ENCODE measurements around the gene TLR5.
"Not testable (repeated sequence)": the region's sequence is repeated elsewhere in the genome, so short reads cannot be mapped to it uniquely, and the experiment has no call there.

Gene TLR5, protein sequence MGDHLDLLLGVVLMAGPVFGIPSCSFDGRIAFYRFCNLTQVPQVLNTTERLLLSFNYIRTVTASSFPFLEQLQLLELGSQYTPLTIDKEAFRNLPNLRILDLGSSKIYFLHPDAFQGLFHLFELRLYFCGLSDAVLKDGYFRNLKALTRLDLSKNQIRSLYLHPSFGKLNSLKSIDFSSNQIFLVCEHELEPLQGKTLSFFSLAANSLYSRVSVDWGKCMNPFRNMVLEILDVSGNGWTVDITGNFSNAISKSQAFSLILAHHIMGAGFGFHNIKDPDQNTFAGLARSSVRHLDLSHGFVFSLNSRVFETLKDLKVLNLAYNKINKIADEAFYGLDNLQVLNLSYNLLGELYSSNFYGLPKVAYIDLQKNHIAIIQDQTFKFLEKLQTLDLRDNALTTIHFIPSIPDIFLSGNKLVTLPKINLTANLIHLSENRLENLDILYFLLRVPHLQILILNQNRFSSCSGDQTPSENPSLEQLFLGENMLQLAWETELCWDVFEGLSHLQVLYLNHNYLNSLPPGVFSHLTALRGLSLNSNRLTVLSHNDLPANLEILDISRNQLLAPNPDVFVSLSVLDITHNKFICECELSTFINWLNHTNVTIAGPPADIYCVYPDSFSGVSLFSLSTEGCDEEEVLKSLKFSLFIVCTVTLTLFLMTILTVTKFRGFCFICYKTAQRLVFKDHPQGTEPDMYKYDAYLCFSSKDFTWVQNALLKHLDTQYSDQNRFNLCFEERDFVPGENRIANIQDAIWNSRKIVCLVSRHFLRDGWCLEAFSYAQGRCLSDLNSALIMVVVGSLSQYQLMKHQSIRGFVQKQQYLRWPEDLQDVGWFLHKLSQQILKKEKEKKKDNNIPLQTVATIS

DNA sequence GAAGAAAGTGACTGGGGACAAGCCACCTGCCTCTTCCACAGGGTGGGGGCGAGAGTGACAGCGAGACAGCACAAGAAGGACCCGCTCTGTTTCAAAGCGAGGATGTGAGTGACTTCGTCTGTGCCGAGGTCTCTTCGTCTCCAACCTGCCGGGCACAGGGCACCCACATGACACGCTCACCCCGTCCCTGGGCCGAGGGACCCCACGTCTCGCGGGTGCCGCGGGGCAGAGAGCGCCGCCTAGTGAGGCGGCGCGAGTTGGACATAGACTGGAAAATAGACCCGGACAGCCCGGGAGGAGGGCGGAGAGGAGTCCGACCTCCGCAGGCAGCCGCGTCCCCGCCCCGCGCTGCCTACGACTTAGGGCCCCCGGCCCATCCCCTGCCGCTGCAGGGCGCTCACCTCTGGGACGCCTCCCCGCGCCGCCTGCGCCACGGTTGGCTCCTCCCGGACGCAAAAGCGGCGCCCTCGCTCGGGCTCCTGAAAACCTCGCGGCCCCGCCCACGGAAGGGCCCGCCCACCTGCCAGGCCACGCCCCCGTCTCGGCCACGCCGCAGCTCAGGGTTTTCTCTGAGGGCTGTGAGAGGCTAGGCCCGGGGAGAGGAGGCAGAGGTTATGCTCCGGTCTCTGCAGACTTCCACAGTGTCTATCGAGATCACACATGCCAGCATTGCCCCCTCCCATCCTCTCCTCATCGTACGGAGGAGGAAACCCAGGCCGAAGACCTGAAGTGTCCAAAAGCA, at the start of gene TLR5:
Gene TLR5 (minus strand): TSS at position 454 of the 742 bp plus-strand sequence. CDS start 30,217 bp downstream, outside the sequence.
- peak; percentile 53 for DNase-seq

- peak; percentile 56 for DNase-seq
Observed at GRCh38 chr1:223189903-223190724, 47.1 kb upstream of the TLR5 start.

DNA sequence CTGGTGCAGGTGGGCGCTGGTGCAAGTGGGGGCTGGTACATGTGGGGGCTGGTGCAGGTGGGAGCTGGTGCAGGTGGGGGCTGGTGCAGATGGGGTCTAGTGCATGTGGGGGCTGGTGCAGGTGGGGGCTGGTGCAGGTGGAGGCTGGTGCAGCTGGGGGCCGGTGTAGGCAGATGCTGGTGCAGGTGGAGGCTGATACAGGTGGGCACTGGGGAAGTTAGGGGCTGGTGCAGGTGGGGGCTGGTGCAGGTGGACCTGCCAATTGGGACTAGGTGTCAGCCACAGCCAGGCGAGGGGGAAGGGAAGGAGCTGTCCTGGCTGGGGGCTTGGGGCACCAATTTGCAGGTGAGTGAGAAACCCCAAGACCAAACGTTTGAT, 46.5 kb upstream of the TLR5 start:
- DNase-seq: no peak

- no peak for DNase-seq
Observed at GRCh38 chr1:223188618-223189356, 45.7 kb upstream of the TLR5 start.

- no peak for DNase-seq
Observed at GRCh38 chr1:223186800-223187199, 43.8 kb upstream of the TLR5 start.

- DNase-seq: no peak
Observed at GRCh38 chr1:223183268-223183862, 40.3 kb upstream of the TLR5 start.

DNA sequence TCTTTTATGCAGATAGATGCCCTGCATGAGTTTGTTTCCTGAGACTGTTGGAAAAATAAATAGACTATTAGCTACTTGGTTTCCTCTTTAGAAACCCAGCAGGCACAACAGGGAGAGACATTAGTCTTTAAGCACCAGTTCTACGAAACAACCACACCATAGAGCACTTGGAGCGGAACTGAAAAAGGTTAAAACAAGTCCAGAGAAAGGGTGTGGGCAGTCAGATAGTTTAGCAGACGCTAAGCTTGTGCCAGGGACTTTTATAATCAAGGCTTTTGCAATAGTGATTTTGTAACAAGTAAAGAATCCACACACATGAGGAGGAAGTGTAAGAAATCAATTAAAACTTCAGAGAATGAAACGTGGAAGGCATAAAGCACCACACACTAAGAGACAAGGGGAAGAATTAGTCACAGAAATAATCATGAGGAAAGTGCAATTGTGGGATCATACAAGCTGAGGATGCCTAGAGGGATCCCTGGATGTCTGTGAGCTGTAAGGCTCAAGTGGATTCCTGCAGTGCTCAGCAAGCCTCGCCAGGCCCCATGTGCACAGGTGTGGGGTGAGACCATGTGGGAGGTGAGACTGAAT, 37.8 kb upstream of the TLR5 start:
- peak; percentile 15 for DNase-seq

- DNase-seq: no peak
Observed at GRCh38 chr1:223179786-223180185, 36.7 kb upstream of the TLR5 start.

DNA sequence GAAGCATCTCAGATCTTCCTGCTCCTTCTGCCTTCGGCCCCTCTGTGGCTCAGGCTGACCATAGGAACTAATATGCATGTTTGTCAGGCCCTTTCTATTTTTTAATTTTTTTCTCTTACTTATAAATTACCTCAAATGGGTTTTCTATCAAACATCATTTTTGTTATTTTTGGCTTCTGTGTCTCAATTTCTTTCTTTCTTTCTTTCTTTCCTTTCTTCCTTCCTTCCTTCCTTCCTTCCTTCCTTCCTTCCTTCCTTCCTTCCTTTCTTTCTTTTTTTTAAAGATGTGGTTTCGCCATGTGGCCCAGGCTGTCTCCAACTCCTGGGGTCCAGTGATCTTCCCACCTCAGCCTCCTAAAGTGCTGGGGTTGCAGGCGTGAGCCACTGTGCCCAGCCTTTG, 36.2 kb upstream of the TLR5 start:
- DNase-seq: no peak

DNA sequence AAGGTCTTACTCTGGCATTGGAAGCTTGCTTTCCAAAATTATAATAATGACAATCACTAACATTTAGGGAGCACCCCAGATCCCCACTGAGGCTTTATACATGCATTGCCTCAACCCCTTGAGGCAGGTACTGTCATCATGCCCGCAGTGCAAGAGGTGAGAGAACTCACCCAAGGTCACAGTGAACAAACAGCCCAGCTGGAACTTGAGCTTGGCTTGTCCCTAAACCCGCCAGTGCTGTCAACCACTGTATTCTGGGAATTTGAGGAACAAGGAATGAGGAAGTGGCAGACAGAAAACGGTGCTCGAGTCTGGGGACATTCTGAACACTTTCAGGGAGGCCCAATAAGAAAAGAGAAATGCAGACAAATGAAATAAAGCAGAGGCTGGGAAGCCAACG, 34.6 kb upstream of the TLR5 start:
- DNase-seq: no peak

DNA sequence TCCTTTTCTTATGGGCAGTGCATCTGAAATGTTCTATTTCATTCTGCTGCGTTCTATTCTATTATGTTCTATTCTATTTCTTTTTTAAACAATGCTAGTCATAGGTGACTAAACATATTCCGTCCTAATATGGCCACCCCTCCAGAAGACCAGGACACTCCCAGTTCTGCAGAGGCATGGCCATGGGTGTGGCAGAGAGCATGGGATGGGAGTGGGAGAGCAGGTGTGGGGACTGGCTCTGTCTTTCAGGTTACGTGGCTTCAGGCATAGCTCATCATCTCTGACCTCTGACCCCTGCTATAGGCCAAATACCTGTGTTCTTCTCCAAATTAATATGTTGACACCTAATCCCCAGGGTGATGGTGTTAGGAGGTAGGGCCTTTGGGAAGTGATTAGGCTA, 33.4 kb upstream of the TLR5 start:
- DNase-seq: no peak

DNA sequence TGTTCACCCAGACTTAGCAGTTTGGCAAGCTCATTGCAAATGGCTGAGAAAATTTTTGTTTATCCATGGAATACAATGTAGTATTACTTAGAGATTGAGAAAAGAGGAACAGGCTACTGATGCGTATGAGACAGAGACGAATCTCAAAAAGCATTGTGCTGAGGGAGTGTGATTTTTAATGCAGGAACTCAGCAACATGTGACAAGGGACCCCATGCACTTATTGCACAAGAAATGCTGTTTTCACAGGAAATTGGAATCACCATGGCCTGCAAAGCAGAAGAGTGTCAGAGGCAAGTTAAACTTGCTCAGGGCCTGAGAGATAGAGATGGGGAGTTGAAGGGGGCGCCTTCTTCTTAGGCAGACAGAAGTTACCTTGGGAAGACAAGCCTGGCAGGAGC, 32.6 kb upstream of the TLR5 start:
- DNase-seq: no peak

- peak; percentile 6 for DNase-seq
Observed at GRCh38 chr1:223175032-223175431, 32.0 kb upstream of the TLR5 start.

- DNase-seq: not testable (repeated sequence)
Observed at GRCh38 chr1:223169458-223169857, 26.4 kb upstream of the TLR5 start.

- no peak for DNase-seq
Observed at GRCh38 chr1:223161321-223161720, 18.3 kb upstream of the TLR5 start.

GRCh38 chr1:223156343-223156742, 13.3 kb upstream of the TLR5 start:
- DNase-seq: no peak

DNA sequence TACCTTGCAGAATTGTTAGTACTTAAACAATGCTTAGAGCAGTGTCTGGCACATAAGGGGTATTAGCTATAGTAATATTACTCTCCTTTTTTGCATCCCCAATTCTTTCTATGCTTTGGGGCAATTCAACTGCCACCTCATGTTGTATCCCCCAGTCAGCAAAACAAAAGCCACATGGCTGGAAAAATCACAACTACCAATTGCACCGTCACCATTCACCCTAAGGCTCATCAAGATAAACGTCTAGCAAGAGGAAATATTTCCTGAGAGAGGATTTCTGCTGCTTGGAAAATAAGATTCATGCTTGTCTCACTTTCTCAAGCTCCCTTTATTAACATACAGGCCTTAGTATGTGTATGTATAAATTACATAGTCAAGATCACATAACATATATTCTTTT, 12.1 kb upstream of the TLR5 start:
- no peak for DNase-seq

- DNase-seq: no peak
Observed at GRCh38 chr1:223153177-223154119, 10.4 kb upstream of the TLR5 start.

DNA sequence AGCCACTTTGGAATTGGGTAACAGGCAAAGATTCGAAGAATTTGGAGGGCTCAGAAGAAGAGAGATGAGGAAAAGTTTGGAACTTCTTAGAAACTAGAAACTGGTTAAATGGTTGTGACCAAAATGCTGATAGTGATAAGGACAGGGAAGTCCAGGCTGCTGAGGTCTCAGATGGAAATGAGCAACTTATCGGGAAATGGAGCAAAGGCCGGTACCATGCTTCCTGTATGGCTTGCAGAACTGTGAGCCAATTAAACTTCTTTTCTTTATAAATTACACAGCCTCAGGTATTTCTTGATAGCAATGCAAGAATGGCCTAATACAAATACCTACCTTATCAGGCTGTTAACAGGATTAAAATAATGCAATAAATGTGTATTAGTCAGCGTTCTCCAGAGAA, 9.4 kb upstream of the TLR5 start:
- no peak for DNase-seq

GRCh38 chr1:223150443-223150842, 7.4 kb upstream of the TLR5 start:
- DNase-seq: no peak

Data from NCI-H226 (cell line).